HFFc6 (cell line): ENCODE data around the gene ARFGAP3. TPM values are rescaled to one million over a fixed set of nuclear protein-coding genes. Genes with fewer than 3 reads are reported as not detected.
A peak's percentile ranks its signal among the peaks of the same experiment; 100 is the strongest.

ENCODE experiments used
- DNase-seq: peaks from one replicate; pipeline ENCODE4 v3.0.0-alpha.2; 2018
- H3K27ac Mint-ChIP-seq: 2 replicates; pipeline ENCODE4 v1.8.0; 2020; ENCODE audit warnings: mild to moderate bottlenecking, mixed read lengths
- H3K27me3 Mint-ChIP-seq: 2 replicates; pipeline ENCODE4 v1.8.0; 2021; ENCODE audit warnings: mild to moderate bottlenecking, moderate library complexity, mixed read lengths; ENCODE audit not compliant: insufficient read depth
- H3K36me3 Mint-ChIP-seq: 2 replicates; pipeline ENCODE4 v1.8.0; 2021; ENCODE audit warnings: low read depth, mixed read lengths
- H3K4me1 Mint-ChIP-seq: 2 replicates; pipeline ENCODE4 v1.8.0; 2020; ENCODE audit warnings: low read depth, mixed read lengths
- H3K4me3 Mint-ChIP-seq: 2 replicates; pipeline ENCODE4 v1.8.0; 2020; ENCODE audit warnings: mild to moderate bottlenecking, moderate library complexity, mixed read lengths
- H3K9me3 Mint-ChIP-seq: 2 replicates; pipeline ENCODE4 v1.8.0; 2020; ENCODE audit warnings: mild to moderate bottlenecking, mixed read lengths
- CTCF ChIP-seq: fragments of 200-600 bp; sonication (generic); IDR thresholded peaks from 2 replicates; pipeline ENCODE4 v1.5.0; 2021; ENCODE audit warnings: antibody characterized with exemption, mild to moderate bottlenecking
- total RNA-seq, 6 experiments: library from RNA; stranded (reverse); fragmentation: NEBNext Ultra II Directional; extraction: Animal tissue kit (Norgen Biotek cat#: 25700); gene quantifications; 2 replicates in 1 of 6; 3 replicates in 5 of 6; pipeline ENCODE4 v1.2.3, GENCODE V29; 2021

Gene ARFGAP3
- total RNA-seq, 6 experiments from 2014 or later = 62.6 to 77.7 (median 66.8) TPM

GRCh38 chr22:42848941-42849550 is 8.0 kb downstream of the ARFGAP3 start:
- TF ChIP-seq CTCF = no peak

GRCh38 chr22:42847110-42847509 is 10.0 kb downstream of the ARFGAP3 start:
- no peak overlapping the region for H3K27ac Mint-ChIP-seq
- H3K9me3 Mint-ChIP-seq = no peaks in the 10 kb centered on the region
- DNase-seq = no peak
- no peak for TF ChIP-seq CTCF
- peaks cover 4% of the 10 kb centered on the region; the same call in 1 of the 2 replicates for H3K27me3 Mint-ChIP-seq
- H3K4me3 Mint-ChIP-seq = no peak overlapping the region
- peaks cover 45% of the 10 kb centered on the region for H3K36me3 Mint-ChIP-seq
- H3K4me1 Mint-ChIP-seq = peaks cover 63% of the 10 kb centered on the region

More at GRCh38 chr22:42848941-42849550, 8.0 kb downstream of the ARFGAP3 start:
- Mint-ChIP-seq H3K27me3 (peaks cover 4% of the 10 kb centered on the region; the same call in 1 of the 2 replicates), H3K9me3 (no peaks in the 10 kb centered on the region), H3K27ac (peak overlapping the region; percentile 75), H3K36me3 (peaks cover 36% of the 10 kb centered on the region), H3K4me1 (peaks cover 45% of the 10 kb centered on the region), H3K4me3 (peak overlapping the region; percentile 17; the same call in 1 of the 2 replicates)
- no peak for DNase-seq

- H3K36me3 Mint-ChIP-seq = peaks cover 56% of the 10 kb centered on the region
- H3K4me1 Mint-ChIP-seq = peaks cover 66% of the 10 kb centered on the region
- DNase-seq = peak; percentile 91
- H3K9me3 Mint-ChIP-seq = no peaks in the 10 kb centered on the region
- H3K27me3 Mint-ChIP-seq = peaks cover 4% of the 10 kb centered on the region
- peak overlapping the region; percentile 91 for H3K27ac Mint-ChIP-seq
- TF ChIP-seq CTCF = no peak
- peak overlapping the region; percentile 74 for H3K4me3 Mint-ChIP-seq
These were observed 12.3 kb downstream of the ARFGAP3 start for GRCh38 chr22:42844756-42845155.

- no peak for DNase-seq
- H3K36me3 Mint-ChIP-seq = peaks cover 57% of the 10 kb centered on the region
- no peaks in the 10 kb centered on the region; the same call in 1 of the 2 replicates for H3K27me3 Mint-ChIP-seq
- no peak for TF ChIP-seq CTCF
- H3K4me1 Mint-ChIP-seq = peaks cover 56% of the 10 kb centered on the region
- H3K27ac Mint-ChIP-seq = peak overlapping the region; percentile 77
- no peaks in the 10 kb centered on the region for H3K9me3 Mint-ChIP-seq
- H3K4me3 Mint-ChIP-seq = peak overlapping the region; percentile 74
These were observed 14.3 kb downstream of the ARFGAP3 start for GRCh38 chr22:42842658-42843370.

- H3K27ac Mint-ChIP-seq = peak overlapping the region; percentile 81
- no peak for TF ChIP-seq CTCF
- H3K4me1 Mint-ChIP-seq = peaks cover 56% of the 10 kb centered on the region
- no peaks in the 10 kb centered on the region for H3K9me3 Mint-ChIP-seq
- peak overlapping the region; percentile 52 for H3K4me3 Mint-ChIP-seq
- DNase-seq = peak; percentile 75
- peaks cover 48% of the 10 kb centered on the region for H3K36me3 Mint-ChIP-seq
- H3K27me3 Mint-ChIP-seq = no peaks in the 10 kb centered on the region; the same call in 1 of the 2 replicates
These were observed 15.6 kb downstream of the ARFGAP3 start for GRCh38 chr22:42841444-42841843.
